K562 (cell line): ENCODE data around the gene TNNT1. TPM values are rescaled to one million over a fixed set of nuclear protein-coding genes. Genes with fewer than 3 reads are reported as not detected.

Experiments used
- ARID4B ChIP-seq: sonication (generic); formaldehyde crosslinking; IDR thresholded peaks from 2 replicates; pipeline ENCODE4 v1.8.0; 2022; ENCODE audit warnings: mild to moderate bottlenecking, missing genetic modification reagents
- BRD9 ChIP-seq: fragments of 450-650 bp; IDR thresholded peaks from 2 replicates; pipeline ENCODE4 v1.6.1; 2018; ENCODE audit warnings: low read depth; ENCODE audit not compliant: partially characterized antibody
- CBX1 ChIP-seq: sonication (generic); IDR thresholded peaks from 2 replicates; pipeline ENCODE4 v1.6.1; 2016; ENCODE audit warnings: antibody characterized with exemption, low read depth, mild to moderate bottlenecking
- CHCHD3 ChIP-seq: fragments of 250-450 bp; sonication (Bioruptor Pico); IDR thresholded peaks from 2 replicates; pipeline ENCODE4 v2.1.2; 2022; ENCODE audit warnings: mild to moderate bottlenecking
- CTCFL ChIP-seq: IDR thresholded peaks from 2 replicates; pipeline ENCODE4 v1.6.1; 2011; ENCODE audit warnings: borderline replicate concordance, low read depth, mild to moderate bottlenecking, moderate library complexity, low read length; ENCODE audit not compliant: insufficient read depth, poor library complexity, severe bottlenecking
- EHMT2 ChIP-seq: fragments of 450-650 bp; IDR thresholded peaks from 2 replicates; pipeline ENCODE4 v1.6.1; 2018; ENCODE audit warnings: antibody characterized with exemption
- ETV6 ChIP-seq, 3 experiments: fragments of 150-350 bp in 1 of 3; sonication (generic) in 1 of 3; formaldehyde crosslinking in 1 of 3; IDR thresholded peaks; 2 replicates each; pipeline versions ENCODE4 v1.6.1 to v1.8.0; 2014 to 2022; ENCODE audit warnings: borderline replicate concordance in 2 of 3, low read depth in 2 of 3, antibody characterized with exemption in 1 of 3, low read length in 1 of 3, mild to moderate bottlenecking in 1 of 3, missing genetic modification reagents in 1 of 3
- FOXP4 ChIP-seq: sonication (generic); formaldehyde crosslinking; IDR thresholded peaks from 2 replicates; pipeline ENCODE4 v1.8.0; 2022; ENCODE audit warnings: mild to moderate bottlenecking, missing genetic modification reagents, borderline replicate concordance
- GTF2A2 ChIP-seq: IDR thresholded peaks from 2 replicates; pipeline ENCODE4 v1.6.1; 2016; ENCODE audit warnings: mild to moderate bottlenecking, missing genetic modification characterization, missing compliant biosample characterization
- LCOR ChIP-seq: sonication (generic); formaldehyde crosslinking; IDR thresholded peaks from 2 replicates; pipeline ENCODE4 v1.8.0; 2022; ENCODE audit warnings: mild to moderate bottlenecking, missing genetic modification reagents
- MAFG ChIP-seq: fragments of 450-650 bp; conservative IDR thresholded peaks from 2 replicates; pipeline ENCODE4 v1.6.1; 2016; ENCODE audit warnings: missing genetic modification characterization, missing compliant biosample characterization
- MTA3 ChIP-seq: fragments of 450-650 bp; formaldehyde crosslinking; IDR thresholded peaks from 2 replicates; pipeline ENCODE4 v1.6.1; 2017; ENCODE audit warnings: mild to moderate bottlenecking, borderline replicate concordance
- RBFOX2 ChIP-seq: fragments of 200-400 bp; formaldehyde crosslinking; IDR thresholded peaks from 2 replicates; pipeline ENCODE4 v1.6.1; 2017; ENCODE audit warnings: low read depth, mild to moderate bottlenecking, low read length, moderate library complexity
- RBM39 ChIP-seq: fragments of 200-400 bp; formaldehyde crosslinking; optimal IDR thresholded peaks from 2 replicates; pipeline ENCODE3; 2018; ENCODE audit warnings: low read depth, low read length
- SETDB1 ChIP-seq: IDR thresholded peaks from one replicate; pipeline ENCODE4 v1.6.1; 2012; ENCODE audit warnings: low read length, control low read depth, inconsistent platforms
- SPI1 ChIP-seq: IDR thresholded peaks from 2 replicates; pipeline ENCODE4 v1.6.1; 2011; ENCODE audit warnings: low read depth, low read length, control low read depth, borderline replicate concordance
- SREBF1 ChIP-seq: fragments of 150-350 bp; IDR thresholded peaks from 2 replicates; pipeline ENCODE4 v1.6.1; 2014; ENCODE audit warnings: antibody characterized with exemption, low read depth, low read length, borderline replicate concordance
- ZBTB7A ChIP-seq: IDR thresholded peaks from 2 replicates; pipeline ENCODE4 v1.6.1; 2011; ENCODE audit warnings: low read depth, mild to moderate bottlenecking, low read length, moderate library complexity, borderline replicate concordance; ENCODE audit not compliant: control insufficient read depth
- ZNF77 ChIP-seq: fragments of 250-450 bp; sonication (Bioruptor Pico); IDR thresholded peaks from 2 replicates; pipeline ENCODE4 v1.5.0; 2020
- polyA plus RNA-seq, 8 experiments: library from polyadenylated mRNA; depleted of rRNA in 4 of 8; stranded (reverse) in 5 of 8; unstranded in 3 of 8; fragments of >200 nt; fragmentation: Nextera tagmentation in 2 of 8; fragmentation: Illumina TruSeq in 1 of 8; extraction: Ambion mirVana in 2 of 8; extraction: Trizol in 1 of 8; gene quantifications; 2 replicates each; pipeline versions ENCODE4 v1.2.1 to v1.2.3, GENCODE V29; 2011 to 2014; ENCODE audit warnings: inconsistent platforms in 1 of 8, missing spikeins in 1 of 8
- total RNA-seq, 7 experiments: library from RNA; depleted of rRNA in 6 of 7; stranded (reverse); fragments of >200 nt in 6 of 7; fragmentation: Illumina TruSeq in 2 of 7; extraction: Trizol in 2 of 7; gene quantifications; 2 replicates each; pipeline versions ENCODE4 v1.2.1 to v1.2.3, GENCODE V29; 2011 to 2021; ENCODE audit warnings: low replicate concordance in 1 of 7

Gene TNNT1
- total and polyA plus RNA-seq, 9 of the 15 experiments (the other 6 are each of a cell fraction or from before 2014, with no cell fraction given): 31.8 to 390 (median 227) TPM

- TF ChIP-seq CTCFL (peak; percentile 58), SPI1 (peak; percentile 80), SREBF1 (no peak), BRD9 (no peak), RBFOX2 (0 out of 2 replicates have a peak, but pooled peaks have one; percentile 39), SETDB1 (no peak), MTA3 (no peak), EHMT2 (no peak), CBX1 (no peak), LCOR (CRISPR knock-in tag) (no peak), GTF2A2 (tag) (no peak), RBM39 (no peak), ZNF77 (CRISPR knock-in tag) (no peak), CHCHD3 (CRISPR knock-in tag) (no peak), ZBTB7A (peak; percentile 40; the same call in 1 of the 2 replicates), FOXP4 (CRISPR knock-in tag) (no peak), ETV6 (IDR thresholded peaks at IDR 0.05; ENCODE audit: borderline replicate concordance in 1 of 2, low read depth in 2 of 2, low read length in 1 of 2) (no peak), ETV6 (CRISPR knock-in tag; IDR thresholded peaks at IDR 0.05; ENCODE audit: borderline replicate concordance) (no peak), ARID4B (CRISPR knock-in tag) (0 out of 2 replicates have a peak, but pooled peaks have one; percentile 46), MAFG (tag) (no peak)
Observed at GRCh38 chr19:55112777-55113569, 36.0 kb downstream of the TNNT1 start (continued).
